GM12878 (cell line): ENCODE data around the gene SV2B. TPM values are rescaled to one million over a fixed set of nuclear protein-coding genes. Genes with fewer than 3 reads are reported as not detected.

Experiments
- ATAC-seq: fragments of 200-7000 bp; cut with Tn5 transposase; 3 replicates; pipeline ENCODE4 v1.9.1; 2020; ENCODE audit warnings: mild to moderate bottlenecking, moderate library complexity
- BruUV-seq: library from RNA; stranded (reverse); fragments of 400-500 nt; replicated peaks from 2 replicates; lab custom pipeline; 2021; lab: Mats Ljungman, UMichigan
- CTCF ChIA-PET: fragments of 300-600 bp; sonication (Branson Sonifier 250); formaldehyde crosslinking; extraction: SDS; loops from one replicate; lab custom pipeline; 2021; ENCODE audit warnings: inconsistent platforms; lab: Yijun Ruan, JAX
- POLR2A ChIA-PET: fragments of 350-600 bp; formaldehyde crosslinking; extraction: SDS; loops from one replicate; lab custom pipeline; 2021; ENCODE audit warnings: inconsistent platforms; lab: Charles Lee
- RAD21 ChIA-PET: fragments of 300-600 bp; sonication (Branson Sonifier 250); formaldehyde crosslinking; loops from one replicate; lab custom pipeline; 2023; ENCODE audit warnings: antibody characterized with exemption; ENCODE audit not compliant: unreplicated experiment; lab: Charles Lee
- SMC1A ChIA-PET: fragments of 300-600 bp; sonication (Branson Sonifier 250); formaldehyde crosslinking; loops from one replicate; lab custom pipeline; 2023; ENCODE audit not compliant: unreplicated experiment, uncharacterized antibody; lab: Charles Lee
- DNase-seq: peaks from one replicate; pipeline ENCODE4 v3.0.0-alpha.2; 2011; ENCODE audit warnings: low read depth, low spot score
- FAIRE-seq: peaks from 3 replicates; lab custom pipeline; 2011; peaks lifted over from hg19 to GRCh38; lab: Jason Lieb, UNC
- H2AFZ ChIP-seq: 2 replicates; pipeline ENCODE4 v1.6.0; 2011; ENCODE audit warnings: low read depth, low read length, control low read depth; ENCODE audit not compliant: control insufficient read depth
- H3K27ac ChIP-seq: 2 replicates; pipeline ENCODE4 v1.5.1; 2011; ENCODE audit warnings: control low read depth; ENCODE audit not compliant: control insufficient read depth, insufficient read depth
- H3K27me3 ChIP-seq, 2 experiments: replicated peaks in 1 of 2; 2 replicates each; pipeline versions ENCODE4 v1.6.0 to v1.6.1; 2011; ENCODE audit warnings: low read length in 1 of 2; ENCODE audit not compliant: control insufficient read depth in 2 of 2, insufficient read depth in 2 of 2
- H3K36me3 ChIP-seq, 2 experiments: 2 replicates each; pipeline ENCODE4 v1.5.1; 2011; ENCODE audit warnings: low read length in 1 of 2; ENCODE audit not compliant: control insufficient read depth in 2 of 2, insufficient read depth in 2 of 2
- H3K4me1 ChIP-seq: 2 replicates; pipeline ENCODE4 v1.6.1; 2011; ENCODE audit warnings: mild to moderate bottlenecking, low read length, moderate library complexity, mixed read lengths; ENCODE audit not compliant: control insufficient read depth, insufficient read depth
- H3K4me2 ChIP-seq: 2 replicates; pipeline ENCODE4 v1.6.0; 2011; ENCODE audit warnings: control low read depth; ENCODE audit not compliant: control insufficient read depth, insufficient read depth
- H3K4me3 ChIP-seq: fragments of 200-600 bp; sonication (generic); 2 replicates; pipeline ENCODE4 v1.5.1; 2016
- H3K79me2 ChIP-seq: 2 replicates; pipeline ENCODE4 v1.6.0; 2011; ENCODE audit warnings: low read length; ENCODE audit not compliant: control insufficient read depth, insufficient read depth
- H3K9ac ChIP-seq: 2 replicates; pipeline ENCODE4 v1.8.0; 2011; ENCODE audit warnings: low read length, control low read depth, mixed read lengths; ENCODE audit not compliant: control insufficient read depth, insufficient read depth
- H3K9me3 ChIP-seq: replicated peaks from 3 replicates; pipeline ENCODE4 v1.5.1; 2011; ENCODE audit warnings: mild to moderate bottlenecking, low read length; ENCODE audit not compliant: control insufficient read depth, insufficient read depth
- H4K20me1 ChIP-seq: 2 replicates; pipeline ENCODE4 v1.6.0; 2011; ENCODE audit not compliant: control insufficient read depth, insufficient read depth
- BACH1 ChIP-seq: fragments of 450-650 bp; IDR thresholded peaks from 2 replicates; pipeline ENCODE4 v1.6.1; 2017; ENCODE audit warnings: mild to moderate bottlenecking, borderline replicate concordance
- BHLHE40 ChIP-seq, 2 experiments: fragments of 450-650 bp in 1 of 2; IDR thresholded peaks; 2 replicates each; pipeline ENCODE4 v1.6.1; 2011 to 2017; ENCODE audit warnings: low read depth in 2 of 2, borderline replicate concordance in 1 of 2, improper control_type of control experiment in 1 of 2, low read length in 1 of 2, mild to moderate bottlenecking in 1 of 2
- FOS ChIP-seq: IDR thresholded peaks from 3 replicates; pipeline ENCODE4 v1.6.1; 2011; ENCODE audit warnings: borderline replicate concordance; ENCODE audit not compliant: insufficient read length; ENCODE audit errors: extremely low read depth
- NFYB ChIP-seq: IDR thresholded peaks from 2 replicates; pipeline ENCODE4 v1.6.1; 2011; ENCODE audit warnings: low read depth, mild to moderate bottlenecking, low read length, improper control_type of control experiment, moderate library complexity; ENCODE audit not compliant: insufficient read depth
- NRF1 ChIP-seq: conservative IDR thresholded peaks from 2 replicates; pipeline ENCODE4 v1.6.1; 2011; ENCODE audit warnings: mild to moderate bottlenecking, low read depth, low read length, improper control_type of control experiment
- RAD51 ChIP-seq: fragments of 450-650 bp; IDR thresholded peaks from 2 replicates; pipeline ENCODE4 v1.6.1; 2016; ENCODE audit warnings: moderate library complexity, mild to moderate bottlenecking, inconsistent platforms
- SRF ChIP-seq, 2 experiments: IDR thresholded peaks; 2 replicates each; pipeline ENCODE4 v1.6.1; 2011; ENCODE audit warnings: low read depth in 2 of 2, low read length in 2 of 2, mild to moderate bottlenecking in 1 of 2, moderate library complexity in 1 of 2
- TCF7 ChIP-seq: IDR thresholded peaks from 2 replicates; pipeline ENCODE4 v1.6.1; 2014; ENCODE audit warnings: antibody characterized with exemption, borderline replicate concordance
- YY1 ChIP-seq: IDR thresholded peaks from 2 replicates; pipeline ENCODE4 v1.6.1; 2011; ENCODE audit warnings: low read depth, mild to moderate bottlenecking, low read length
- ZNF687 ChIP-seq: fragments of 450-650 bp; IDR thresholded peaks from 2 replicates; pipeline ENCODE4 v1.6.1; 2017; ENCODE audit warnings: mild to moderate bottlenecking, moderate library complexity
- WGBS: methylation state at CpG from one replicate; pipeline ENCODE4 v1.1.6; 2016; ENCODE audit warnings: low lambda C conversion rate; ENCODE audit not compliant: insufficient replicate concordance, insufficient coverage; ENCODE audit errors: missing lambda C conversion rate; 5-methylcytosine and 5-hydroxymethylcytosine counted together
- in situ Hi-C: fragments of 300-500 bp; cut with MboI; formaldehyde crosslinking; loops from 9 replicates; pipeline ENCODE4 v1.14.3; 2018; ENCODE audit warnings: mixed read lengths
- intact Hi-C: fragments of 100-400 bp; cut with micrococcal nuclease; formaldehyde crosslinking; loops from one replicate; pipeline ENCODE4 v1.14.2; 2022; ENCODE audit not compliant: unreplicated experiment
- polyA plus RNA-seq, 11 experiments: library from polyadenylated mRNA; depleted of rRNA in 4 of 11; unstranded in 6 of 11; stranded (reverse) in 5 of 11; fragments of >200 nt; fragmentation: Nextera tagmentation in 4 of 11; fragmentation: Illumina TruSeq in 1 of 11; extraction: Ambion mirVana in 4 of 11; extraction: Trizol in 1 of 11; gene quantifications; 1 replicate in 1 of 11; 2 replicates in 10 of 11; pipeline versions ENCODE4 v1.2.1 to v1.2.3, GENCODE V29; 2011 to 2016; ENCODE audit warnings: inconsistent platforms in 2 of 11, missing spikeins in 2 of 11, low read depth in 1 of 11
- total RNA-seq, 4 experiments: library from RNA; depleted of rRNA in 3 of 4; stranded (reverse); fragments of >200 nt in 3 of 4; fragmentation: Illumina TruSeq in 1 of 4; extraction: Trizol in 1 of 4; gene quantifications; 2 replicates each; pipeline versions ENCODE4 v1.2.1 to v1.2.3, GENCODE V29; 2013 to 2021

SV2B gene
- total and polyA plus RNA-seq, 10 of the 15 experiments (the other 5 are each of a cell fraction or from before 2014, with no cell fraction given), result 0.03 to 1.7 (median 1.3) TPM

DNA sequence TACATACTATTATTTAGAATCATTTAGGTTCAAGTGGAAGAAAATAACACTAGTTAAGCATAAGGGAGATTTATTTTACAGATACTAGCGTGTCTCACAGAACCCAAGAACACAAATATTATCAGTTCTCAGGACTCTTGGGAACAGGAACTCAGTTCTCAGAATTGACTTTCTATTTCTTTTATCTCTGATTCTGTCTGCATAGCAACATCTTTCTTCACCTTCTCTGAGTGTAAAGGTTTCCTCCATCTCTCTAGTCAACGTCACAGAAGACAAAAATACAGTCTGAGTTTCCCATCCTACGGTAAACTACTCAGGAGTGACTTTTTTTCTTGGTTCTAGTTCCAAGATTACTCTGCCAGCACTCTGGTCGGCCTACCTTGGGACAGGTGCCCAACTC lies 220.0 kb downstream of the SV2B start:
- intact Hi-C loops, result no loop called here
- BruUV-seq, result no TSS peak

More for the DNA sequence above, 220.0 kb downstream of the SV2B start:
- no peak overlapping the region for H3K9ac ChIP-seq
- H3K36me3 ChIP-seq, result no peaks in the 10 kb centered on the region
- ChIA-PET RAD21 (no interaction called here), SMC1A (no interaction called here), POLR2A (no interaction called here), CTCF (interaction anchor here (1.5 kb wide), 1 partner anchor 386 kb away, joined by 4 read pairs; no protein-coding TSS in a partner anchor)
- ATAC-seq (no peak), DNase-seq (no peak)
- WGBS, result 0% methylated on average over 4 of the region's 4 CpGs
- H4K20me1 ChIP-seq, result no peaks in the 10 kb centered on the region
- no peak overlapping the region for H3K4me2 ChIP-seq
- H3K4me1 ChIP-seq, result no peaks in the 10 kb centered on the region
- no peak overlapping the region for H2AFZ ChIP-seq
- H3K79me2 ChIP-seq, result no peaks in the 10 kb centered on the region
- H3K27me3 ChIP-seq, result no peaks in the 10 kb centered on the region
- H3K27ac ChIP-seq, result no peak overlapping the region
- in situ Hi-C loops, result no loop called here
- TF ChIP-seq RAD51 (no peak), BHLHE40 (IDR thresholded peaks at IDR 0.05; ENCODE audit: borderline replicate concordance in 1 of 2, low read depth in 2 of 2, low read length in 1 of 2) (no peak), FOS (no peak), ZNF687 (no peak), NRF1 (no peak), YY1 (no peak), SRF (IDR thresholded peaks at IDR 0.05; ENCODE audit: low read depth in 2 of 2, low read length in 2 of 2) (no peak), TCF7 (no peak), BACH1 (no peak), NFYB (no peak)
- TF ChIP-seq, all 136 proteins: peak for 0
- no peak overlapping the region for H3K4me3 ChIP-seq
- H3K9me3 ChIP-seq, result no peaks in the 10 kb centered on the region
- FAIRE-seq, result no peak
